ENCODE data around the gene ANKRD2. TPM values are rescaled to one million over a fixed set of nuclear protein-coding genes. Genes with fewer than 3 reads are reported as not detected.
"Not testable (repeated sequence)": the region's sequence is repeated elsewhere in the genome, so short reads cannot be mapped to it uniquely, and the experiment has no call there.

Gene ANKRD2
- total and polyA plus RNA-seq, 2 donors from 2014 or later: 3.6 to 10.0 TPM

GRCh38 chr10:97525683-97526110, 46.9 kb upstream of the ANKRD2 start:
- Histone ChIP-seq H3K9me3 (ENCODE audit: control insufficient read depth in 2 of 3, insufficient read depth in 1 of 3, low read length in 3 of 3) (no peaks in the 10 kb centered on the region), H3K36me3 (ENCODE audit: control insufficient read depth in 2 of 3, insufficient read depth in 3 of 3, low read length in 3 of 3) (no peaks in the 10 kb centered on the region), H3K27ac (ENCODE audit: low read depth in 2 of 2, low read length in 2 of 2) (no peak overlapping the region), H3K4me3 (ENCODE audit: low read length in 3 of 3) (no peak overlapping the region), H3K9ac (ENCODE audit: low read length in 3 of 3) (no peak overlapping the region), H3K4me1 (ENCODE audit: control insufficient read depth in 2 of 3, insufficient read depth in 2 of 3, low read depth in 1 of 3, low read length in 3 of 3) (peaks cover 0 to 17% (median 7%) of the 10 kb centered on the region in 3 donors), H3K27me3 (ENCODE audit: control insufficient read depth, insufficient read depth, low read length) (no peaks in the 10 kb centered on the region)
- TF ChIP-seq CTCF (IDR thresholded peaks at IDR 0.05; ENCODE audit: borderline replicate concordance, extremely low read depth, insufficient read depth): no peak
- DNase-seq (no peak), FAIRE-seq (no peak)
- intact Hi-C loops (cut with DNase I): no loop called here

- H3K9me3 ChIP-seq (ENCODE audit: control insufficient read depth in 2 of 3, insufficient read depth in 1 of 3, low read length in 3 of 3); H3K27ac ChIP-seq (ENCODE audit: low read depth in 2 of 2, low read length in 2 of 2); H3K36me3 ChIP-seq (ENCODE audit: control insufficient read depth in 2 of 3, insufficient read depth in 3 of 3, low read length in 3 of 3); intact Hi-C loops (cut with DNase I); H3K4me1 ChIP-seq (ENCODE audit: control insufficient read depth in 2 of 3, insufficient read depth in 2 of 3, low read depth in 1 of 3, low read length in 3 of 3); H3K9ac ChIP-seq (ENCODE audit: low read length in 3 of 3); FAIRE-seq; H3K27me3 ChIP-seq (ENCODE audit: control insufficient read depth, insufficient read depth, low read length); H3K4me3 ChIP-seq (ENCODE audit: low read length in 3 of 3): not testable (repeated sequence)
- DNase-seq: peak in 1 of 5 donors; percentile 24
Measured at GRCh38 chr10:97528876-97529275, 43.7 kb upstream of the ANKRD2 start.

GRCh38 chr10:97529685-97530465, 42.7 kb upstream of the ANKRD2 start:
- FAIRE-seq: no peak
- DNase-seq: peak in 1 of 5 donors; percentile 22
- Histone ChIP-seq H3K4me3 (ENCODE audit: low read length in 3 of 3) (no peak overlapping the region), H3K27me3 (ENCODE audit: control insufficient read depth, insufficient read depth, low read length) (no peaks in the 10 kb centered on the region), H3K9me3 (ENCODE audit: control insufficient read depth in 2 of 3, insufficient read depth in 1 of 3, low read length in 3 of 3) (no peaks in the 10 kb centered on the region), H3K27ac (ENCODE audit: low read depth in 2 of 2, low read length in 2 of 2) (no peak overlapping the region), H3K36me3 (ENCODE audit: control insufficient read depth in 2 of 3, insufficient read depth in 3 of 3, low read length in 3 of 3) (no peaks in the 10 kb centered on the region), H3K9ac (ENCODE audit: low read length in 3 of 3) (no peak overlapping the region), H3K4me1 (ENCODE audit: control insufficient read depth in 2 of 3, insufficient read depth in 2 of 3, low read depth in 1 of 3, low read length in 3 of 3) (peaks cover 0 to 6% (median 0%) of the 10 kb centered on the region in 3 donors)
- TF ChIP-seq CTCF (IDR thresholded peaks at IDR 0.05; ENCODE audit: borderline replicate concordance, extremely low read depth, insufficient read depth): no peak
- intact Hi-C loops (cut with DNase I): no loop called here

- intact Hi-C loops (cut with DNase I): no loop called here
- Histone ChIP-seq H3K4me1 (ENCODE audit: control insufficient read depth in 2 of 3, insufficient read depth in 2 of 3, low read depth in 1 of 3, low read length in 3 of 3) (peaks cover 0 to 6% (median 0%) of the 10 kb centered on the region in 3 donors), H3K36me3 (ENCODE audit: control insufficient read depth in 2 of 3, insufficient read depth in 3 of 3, low read length in 3 of 3) (no peaks in the 10 kb centered on the region), H3K27ac (ENCODE audit: low read depth in 2 of 2, low read length in 2 of 2) (no peak overlapping the region), H3K4me3 (ENCODE audit: low read length in 3 of 3) (no peak overlapping the region), H3K9ac (ENCODE audit: low read length in 3 of 3) (no peak overlapping the region), H3K27me3 (ENCODE audit: control insufficient read depth, insufficient read depth, low read length) (no peaks in the 10 kb centered on the region), H3K9me3 (ENCODE audit: control insufficient read depth in 2 of 3, insufficient read depth in 1 of 3, low read length in 3 of 3) (no peaks in the 10 kb centered on the region)
- DNase-seq (peak in 1 of 5 donors; percentile 28), FAIRE-seq (no peak)
- no peak for TF ChIP-seq CTCF (IDR thresholded peaks at IDR 0.05; ENCODE audit: borderline replicate concordance, extremely low read depth, insufficient read depth)
Measured at GRCh38 chr10:97531401-97531986, 41.1 kb upstream of the ANKRD2 start.

All from kidney (tissue), 14 donors.